HUES48 (cell line): ENCODE measurements around the gene RABEP1.

Experiments
- H3K27ac ChIP-seq: one replicate; pipeline ENCODE4 v1.7.0; 2013; ENCODE audit warnings: low read depth, low read length, inconsistent platforms
- H3K27me3 ChIP-seq: 2 replicates; pipeline ENCODE4 v1.6.1; 2013; ENCODE audit warnings: mild to moderate bottlenecking, low read length; ENCODE audit not compliant: control insufficient read depth, insufficient read depth
- H3K36me3 ChIP-seq: 2 replicates; pipeline ENCODE4 v1.6.1; 2013; ENCODE audit warnings: low read length; ENCODE audit not compliant: control insufficient read depth, insufficient read depth
- H3K4me1 ChIP-seq: 2 replicates; pipeline ENCODE4 v1.6.1; 2013; ENCODE audit warnings: mild to moderate bottlenecking, low read length; ENCODE audit not compliant: control insufficient read depth, insufficient read depth
- H3K4me3 ChIP-seq: 2 replicates; pipeline ENCODE4 v1.5.1; 2013; ENCODE audit warnings: mild to moderate bottlenecking, low read depth, low read length
- H3K9ac ChIP-seq: 2 replicates; pipeline ENCODE4 v1.6.1; 2013; ENCODE audit warnings: mild to moderate bottlenecking, low read depth, low read length, moderate library complexity
- H3K9me3 ChIP-seq: 2 replicates; pipeline ENCODE4 v1.6.1; 2013; ENCODE audit warnings: low read length; ENCODE audit not compliant: control insufficient read depth, insufficient read depth

The RABEP1 gene

GRCh38 chr17:5248821-5249479 lies 33.1 kb upstream of the RABEP1 start:
- Histone ChIP-seq H3K27me3 (no peaks in the 10 kb centered on the region), H3K9me3 (no peaks in the 10 kb centered on the region), H3K27ac (peak overlapping the region; percentile 42), H3K4me1 (no peaks in the 10 kb centered on the region; the same call in 1 of the 2 replicates), H3K9ac (no peak overlapping the region), H3K4me3 (no peak overlapping the region), H3K36me3 (no peaks in the 10 kb centered on the region)

- Histone ChIP-seq H3K4me1 (no peaks in the 10 kb centered on the region; the same call in 1 of the 2 replicates), H3K4me3 (no peak overlapping the region)
Measured at GRCh38 chr17:5249615-5250014, 32.5 kb upstream of the RABEP1 start.

GRCh38 chr17:5254414-5254813 lies 27.7 kb upstream of the RABEP1 start:
- Histone ChIP-seq H3K9ac (no peak overlapping the region), H3K9me3 (no peaks in the 10 kb centered on the region), H3K4me3 (no peak overlapping the region), H3K4me1 (no peaks in the 10 kb centered on the region), H3K36me3 (no peaks in the 10 kb centered on the region), H3K27me3 (no peaks in the 10 kb centered on the region), H3K27ac (no peak overlapping the region)

More at GRCh38 chr17:5249615-5250014, 32.5 kb upstream of the RABEP1 start:
- Histone ChIP-seq H3K9me3 (no peaks in the 10 kb centered on the region), H3K9ac (no peak overlapping the region), H3K27ac (no peak overlapping the region), H3K27me3 (no peaks in the 10 kb centered on the region), H3K36me3 (no peaks in the 10 kb centered on the region)

- no peak overlapping the region for H3K27ac ChIP-seq
Measured at GRCh38 chr17:5254903-5255521, 27.1 kb upstream of the RABEP1 start.

GRCh38 chr17:5257124-5257523 lies 25.0 kb upstream of the RABEP1 start:
- no peaks in the 10 kb centered on the region for H3K36me3 ChIP-seq
- H3K27me3 ChIP-seq: no peaks in the 10 kb centered on the region
- H3K9me3 ChIP-seq: no peaks in the 10 kb centered on the region
- H3K9ac ChIP-seq: no peak overlapping the region
- no peaks in the 10 kb centered on the region for H3K4me1 ChIP-seq
- no peak overlapping the region for H3K4me3 ChIP-seq
- no peak overlapping the region for H3K27ac ChIP-seq

More at GRCh38 chr17:5254903-5255521, 27.1 kb upstream of the RABEP1 start:
- no peaks in the 10 kb centered on the region for H3K27me3 ChIP-seq
- no peak overlapping the region for H3K9ac ChIP-seq
- no peak overlapping the region for H3K4me3 ChIP-seq
- H3K36me3 ChIP-seq: no peaks in the 10 kb centered on the region
- H3K9me3 ChIP-seq: no peaks in the 10 kb centered on the region
- no peaks in the 10 kb centered on the region for H3K4me1 ChIP-seq

GRCh38 chr17:5260542-5260941 lies 21.5 kb upstream of the RABEP1 start:
- Histone ChIP-seq H3K4me3 (no peak overlapping the region), H3K9ac (no peak overlapping the region), H3K27me3 (no peaks in the 10 kb centered on the region), H3K27ac (no peak overlapping the region), H3K36me3 (no peaks in the 10 kb centered on the region), H3K9me3 (no peaks in the 10 kb centered on the region), H3K4me1 (no peaks in the 10 kb centered on the region)

GRCh38 chr17:5262416-5262991 lies 19.6 kb upstream of the RABEP1 start:
- Histone ChIP-seq H3K27ac (no peak overlapping the region), H3K4me1 (no peaks in the 10 kb centered on the region), H3K27me3 (no peaks in the 10 kb centered on the region), H3K9me3 (no peaks in the 10 kb centered on the region), H3K4me3 (no peak overlapping the region), H3K36me3 (no peaks in the 10 kb centered on the region), H3K9ac (no peak overlapping the region)

- no peak overlapping the region for H3K4me3 ChIP-seq
- H3K27me3 ChIP-seq: no peaks in the 10 kb centered on the region
- H3K4me1 ChIP-seq: no peaks in the 10 kb centered on the region
- H3K9ac ChIP-seq: no peak overlapping the region
- no peak overlapping the region for H3K27ac ChIP-seq
- H3K9me3 ChIP-seq: no peaks in the 10 kb centered on the region
- no peaks in the 10 kb centered on the region for H3K36me3 ChIP-seq
Measured at GRCh38 chr17:5263441-5263840, 18.6 kb upstream of the RABEP1 start.

GRCh38 chr17:5264893-5265292 lies 17.2 kb upstream of the RABEP1 start:
- no peak overlapping the region for H3K27ac ChIP-seq
- no peak overlapping the region for H3K9ac ChIP-seq
- no peaks in the 10 kb centered on the region for H3K9me3 ChIP-seq
- H3K4me1 ChIP-seq: no peaks in the 10 kb centered on the region
- no peak overlapping the region for H3K4me3 ChIP-seq
- H3K27me3 ChIP-seq: no peaks in the 10 kb centered on the region
- H3K36me3 ChIP-seq: no peaks in the 10 kb centered on the region

- Histone ChIP-seq H3K36me3 (no peaks in the 10 kb centered on the region), H3K27ac (no peak overlapping the region), H3K4me1 (no peaks in the 10 kb centered on the region), H3K27me3 (no peaks in the 10 kb centered on the region), H3K9me3 (no peaks in the 10 kb centered on the region), H3K9ac (no peak overlapping the region), H3K4me3 (no peak overlapping the region)
Measured at GRCh38 chr17:5269241-5269960, 12.7 kb upstream of the RABEP1 start.

- H3K9me3 ChIP-seq: no peaks in the 10 kb centered on the region
- H3K4me3 ChIP-seq: no peak overlapping the region
- no peaks in the 10 kb centered on the region for H3K36me3 ChIP-seq
- no peaks in the 10 kb centered on the region for H3K4me1 ChIP-seq
- no peak overlapping the region for H3K27ac ChIP-seq
- no peak overlapping the region for H3K9ac ChIP-seq
- H3K27me3 ChIP-seq: no peaks in the 10 kb centered on the region
Measured at GRCh38 chr17:5272322-5272721, 9.8 kb upstream of the RABEP1 start.
